OCI-LY7 (cell line): ENCODE data around the gene B3GAT1. TPM values are rescaled to one million over a fixed set of nuclear protein-coding genes. Genes with fewer than 3 reads are reported as not detected.

ENCODE experiments used
- BruUV-seq: library from RNA; stranded (reverse); fragments of 400-500 nt; replicated peaks from 2 replicates; lab custom pipeline; 2021; lab: Mats Ljungman, UMichigan
- CTCF ChIA-PET: fragments of 300-600 bp; sonication (Branson Sonifier 250); formaldehyde crosslinking; loops from one replicate; lab custom pipeline; 2022; ENCODE audit warnings: antibody characterized with exemption; ENCODE audit not compliant: unreplicated experiment; lab: Charles Lee
- POLR2A ChIA-PET: fragments of 300-600 bp; sonication (Branson Sonifier 250); formaldehyde crosslinking; loops from one replicate; lab custom pipeline; 2022; ENCODE audit warnings: antibody characterized with exemption; lab: Charles Lee
- DNase-seq: peaks from one replicate; pipeline ENCODE4 v3.0.0-alpha.2; 2015; ENCODE audit warnings: low spot score
- H2AFZ ChIP-seq: fragments of 200-600 bp; sonication (generic), shearing (Covaris generic); 2 replicates; pipeline ENCODE4 v1.6.1; 2014; ENCODE audit warnings: mild to moderate bottlenecking, antibody characterized with exemption, low read length, moderate library complexity
- H3K27ac ChIP-seq: fragments of 200-600 bp; sonication (generic); 2 replicates; pipeline ENCODE4 v1.5.1; 2014; ENCODE audit warnings: mixed run types, low read depth, mild to moderate bottlenecking, moderate library complexity, low read length, inconsistent platforms; ENCODE audit not compliant: poor library complexity, severe bottlenecking
- H3K36me3 ChIP-seq: fragments of 200-600 bp; sonication (generic); 2 replicates; pipeline ENCODE4 v1.6.1; 2014; ENCODE audit warnings: mild to moderate bottlenecking, antibody characterized with exemption, low read length, moderate library complexity, mixed read lengths; ENCODE audit not compliant: insufficient read depth
- H3K4me1 ChIP-seq: fragments of 200-600 bp; sonication (generic); 2 replicates; pipeline ENCODE4 v1.5.1; 2014; ENCODE audit warnings: mild to moderate bottlenecking, low read length; ENCODE audit not compliant: insufficient read depth, poor library complexity, severe bottlenecking
- H3K4me2 ChIP-seq: fragments of 200-600 bp; sonication (generic); 2 replicates; pipeline ENCODE4 v1.6.1; 2014; ENCODE audit warnings: mild to moderate bottlenecking, low read length
- H3K4me3 ChIP-seq: fragments of 200-600 bp; sonication (generic); 2 replicates; pipeline ENCODE4 v1.5.1; 2014; ENCODE audit warnings: mild to moderate bottlenecking, low read depth, low read length; ENCODE audit not compliant: poor library complexity, severe bottlenecking
- H3K79me2 ChIP-seq: fragments of 200-600 bp; sonication (generic); 2 replicates; pipeline ENCODE4 v1.6.1; 2016; ENCODE audit warnings: low read depth, mild to moderate bottlenecking, low read length, moderate library complexity, mixed read lengths; ENCODE audit not compliant: insufficient read depth
- H3K9me2 ChIP-seq: fragments of 200-600 bp; sonication (generic); 2 replicates; pipeline ENCODE4 v1.6.1; 2016; ENCODE audit warnings: mild to moderate bottlenecking, low read length, mixed read lengths; ENCODE audit not compliant: insufficient read depth
- H3K9me3 ChIP-seq: fragments of 200-600 bp; sonication (generic); 2 replicates; pipeline ENCODE4 v1.6.1; 2014; ENCODE audit warnings: mild to moderate bottlenecking, mixed run types, low read length, mixed read lengths
- H4K20me1 ChIP-seq: fragments of 200-600 bp; sonication (generic); 2 replicates; pipeline ENCODE4 v1.6.1; 2014; ENCODE audit warnings: mild to moderate bottlenecking, antibody characterized with exemption, low read length, moderate library complexity, mixed read lengths; ENCODE audit not compliant: insufficient read depth
- EZH2phosphoT487 ChIP-seq: fragments of 200-600 bp; sonication (generic); IDR thresholded peaks from 2 replicates; pipeline ENCODE4 v1.6.1; 2018; ENCODE audit warnings: low read depth, borderline replicate concordance, mild to moderate bottlenecking, mixed run types, antibody characterized with exemption, low read length, moderate library complexity, mixed read lengths
- intact Hi-C: fragments of 100-400 bp; cut with micrococcal nuclease; formaldehyde crosslinking; loops from one replicate; pipeline ENCODE4 v1.10.0; 2022; ENCODE audit not compliant: unreplicated experiment
- total RNA-seq, 2 experiments: library from RNA; depleted of rRNA in 1 of 2; stranded (reverse); fragments of >200 nt in 1 of 2; shearing (Covaris generic) in 1 of 2; gene quantifications; 2 replicates each; pipeline ENCODE4 v1.2.3, GENCODE V29; 2014 to 2022
- TF ChIP-seq, protein P1 (sequence below): fragments of 200-600 bp; sonication (generic); conservative IDR thresholded peaks from 2 replicates; pipeline ENCODE4 v1.5.1; 2014; ENCODE audit warnings: mild to moderate bottlenecking, antibody characterized with exemption, low read length, moderate library complexity, mixed read lengths

The B3GAT1 gene
- total RNA-seq, 2 experiments from 2014 or later, result not detected

DNA sequence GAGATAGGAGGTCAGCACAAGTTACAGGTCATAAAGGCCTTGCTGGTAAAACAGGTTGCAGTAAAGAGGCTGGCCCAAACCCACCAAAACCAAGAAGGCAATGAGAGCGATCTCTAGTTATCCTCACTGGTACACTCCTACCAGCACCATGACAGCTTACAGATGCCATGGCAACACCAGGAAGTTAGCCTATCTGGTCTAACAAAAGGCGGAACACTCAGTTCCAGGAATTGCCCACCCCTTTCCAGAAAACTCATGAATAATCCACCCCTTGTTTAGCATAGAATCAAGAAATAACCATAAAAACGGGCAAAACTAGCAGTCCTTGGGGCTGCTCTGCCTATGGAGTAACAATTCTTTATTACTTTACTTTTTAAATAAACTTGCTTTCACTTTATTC lies 43.5 kb upstream of the B3GAT1 start:
- no peak overlapping the region for H2AFZ ChIP-seq
- intact Hi-C loops, result no loop called here
- H3K27ac ChIP-seq, result no peak overlapping the region
- TF ChIP-seq, protein P1, sequence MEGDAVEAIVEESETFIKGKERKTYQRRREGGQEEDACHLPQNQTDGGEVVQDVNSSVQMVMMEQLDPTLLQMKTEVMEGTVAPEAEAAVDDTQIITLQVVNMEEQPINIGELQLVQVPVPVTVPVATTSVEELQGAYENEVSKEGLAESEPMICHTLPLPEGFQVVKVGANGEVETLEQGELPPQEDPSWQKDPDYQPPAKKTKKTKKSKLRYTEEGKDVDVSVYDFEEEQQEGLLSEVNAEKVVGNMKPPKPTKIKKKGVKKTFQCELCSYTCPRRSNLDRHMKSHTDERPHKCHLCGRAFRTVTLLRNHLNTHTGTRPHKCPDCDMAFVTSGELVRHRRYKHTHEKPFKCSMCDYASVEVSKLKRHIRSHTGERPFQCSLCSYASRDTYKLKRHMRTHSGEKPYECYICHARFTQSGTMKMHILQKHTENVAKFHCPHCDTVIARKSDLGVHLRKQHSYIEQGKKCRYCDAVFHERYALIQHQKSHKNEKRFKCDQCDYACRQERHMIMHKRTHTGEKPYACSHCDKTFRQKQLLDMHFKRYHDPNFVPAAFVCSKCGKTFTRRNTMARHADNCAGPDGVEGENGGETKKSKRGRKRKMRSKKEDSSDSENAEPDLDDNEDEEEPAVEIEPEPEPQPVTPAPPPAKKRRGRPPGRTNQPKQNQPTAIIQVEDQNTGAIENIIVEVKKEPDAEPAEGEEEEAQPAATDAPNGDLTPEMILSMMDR, result no peak
- POLR2A ChIA-PET, result no interaction called here
- H3K36me3 ChIP-seq, result no peaks in the 10 kb centered on the region
- H3K4me1 ChIP-seq, result no peaks in the 10 kb centered on the region
- no peak overlapping the region for H3K4me3 ChIP-seq
- H3K79me2 ChIP-seq, result no peaks in the 10 kb centered on the region
- no peaks in the 10 kb centered on the region for H3K9me2 ChIP-seq
- BruUV-seq, result no TSS peak
- DNase-seq, result no peak
- H3K4me2 ChIP-seq, result no peak overlapping the region
- H4K20me1 ChIP-seq, result no peaks in the 10 kb centered on the region
- no peaks in the 10 kb centered on the region for H3K9me3 ChIP-seq
- CTCF ChIA-PET, result no interaction called here

DNA sequence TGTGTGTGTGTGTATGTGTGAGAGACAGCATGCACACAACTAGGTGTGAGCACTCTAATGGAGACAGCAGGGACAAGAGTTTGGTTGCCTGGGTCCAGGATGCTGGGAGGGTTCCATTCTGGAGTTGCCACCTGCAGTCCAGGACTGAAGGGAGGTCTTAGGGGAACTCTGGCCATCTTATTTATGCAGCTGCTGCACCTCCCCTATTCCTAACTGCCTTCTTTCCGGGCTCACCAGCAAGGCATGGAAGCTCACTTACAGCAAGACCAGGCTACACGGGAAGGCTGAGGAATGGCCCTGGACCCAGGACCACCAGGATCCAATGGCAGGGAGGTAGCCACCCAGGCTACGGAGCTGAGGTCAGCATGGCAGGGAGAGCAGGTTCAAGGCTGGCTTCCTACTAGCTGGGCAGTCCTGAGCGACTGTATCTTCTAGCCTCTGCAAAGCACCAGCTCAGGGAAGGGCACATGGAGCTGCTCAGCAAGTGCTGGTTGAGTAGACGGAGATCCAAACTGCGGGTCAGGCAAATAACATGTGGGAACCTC lies 42.2 kb upstream of the B3GAT1 start:
- Histone ChIP-seq H3K9me3 (no peaks in the 10 kb centered on the region), H3K36me3 (no peaks in the 10 kb centered on the region), H3K4me2 (no peak overlapping the region), H3K4me1 (no peaks in the 10 kb centered on the region), H3K27ac (no peak overlapping the region), H3K4me3 (no peak overlapping the region), H2AFZ (no peak overlapping the region), H4K20me1 (no peaks in the 10 kb centered on the region), H3K9me2 (no peaks in the 10 kb centered on the region), H3K79me2 (no peaks in the 10 kb centered on the region)
- no peak for DNase-seq
- ChIA-PET CTCF (no interaction called here), POLR2A (no interaction called here)
- no peak for TF ChIP-seq EZH2phosphoT487
- TF ChIP-seq, protein P1, result no peak
- intact Hi-C loops, result no loop called here
- no TSS peak for BruUV-seq

DNA sequence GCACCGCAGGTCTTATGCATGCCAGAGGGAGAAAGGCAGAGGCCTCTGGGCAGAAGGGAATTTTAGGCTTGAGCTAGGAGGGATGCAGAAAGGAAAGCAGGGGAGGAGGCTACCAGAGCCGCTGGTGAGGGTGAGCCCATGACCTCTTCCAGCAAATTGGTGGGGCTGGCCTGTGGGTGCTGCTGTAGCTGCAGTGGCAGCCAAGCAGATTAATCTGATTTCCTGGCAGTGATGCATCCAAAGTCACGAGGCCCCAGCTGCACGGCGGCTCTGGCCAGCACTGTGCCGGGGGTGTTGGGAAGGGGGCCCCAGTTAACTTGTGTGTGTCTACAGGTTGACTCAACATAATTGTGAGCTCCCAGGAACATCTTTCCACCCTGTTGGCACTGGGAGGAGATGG lies 41.4 kb upstream of the B3GAT1 start:
- H3K4me2 ChIP-seq, result no peak overlapping the region
- ChIA-PET CTCF (no interaction called here), POLR2A (no interaction called here)
- BruUV-seq, result no TSS peak
- intact Hi-C loops, result loop anchor here (2.0 kb wide), 1 partner anchor 23 kb away; no protein-coding TSS in a partner anchor
- no peaks in the 10 kb centered on the region for H3K36me3 ChIP-seq
- H2AFZ ChIP-seq, result no peak overlapping the region
- no peaks in the 10 kb centered on the region for H3K4me1 ChIP-seq
- no peak for TF ChIP-seq EZH2phosphoT487
- TF ChIP-seq, protein P1, result no peak
- H3K79me2 ChIP-seq, result no peaks in the 10 kb centered on the region
- H3K9me3 ChIP-seq, result no peaks in the 10 kb centered on the region
- no peak overlapping the region for H3K27ac ChIP-seq
- DNase-seq, result no peak
- H4K20me1 ChIP-seq, result no peaks in the 10 kb centered on the region
- no peaks in the 10 kb centered on the region for H3K9me2 ChIP-seq
- H3K4me3 ChIP-seq, result no peak overlapping the region
